HEK293 (cell line): ENCODE results near the gene ARL15.

Experiments used
- CTCF ChIP-seq: fragments of 450-650 bp; formaldehyde crosslinking; IDR thresholded peaks from 2 replicates; pipeline ENCODE4 v1.5.1; 2016; ENCODE audit warnings: missing biosample characterization, missing genetic modification characterization
- PATZ1 ChIP-seq: fragments of 450-650 bp; formaldehyde crosslinking; IDR thresholded peaks from 2 replicates; pipeline ENCODE4 v1.5.1; 2016; ENCODE audit warnings: missing biosample characterization, missing genetic modification characterization
- PRDM10 ChIP-seq: fragments of 450-650 bp; formaldehyde crosslinking; IDR thresholded peaks from 2 replicates; pipeline ENCODE4 v1.5.1; 2016; ENCODE audit warnings: missing biosample characterization, missing genetic modification characterization
- ZFP41 ChIP-seq: fragments of 450-650 bp; formaldehyde crosslinking; IDR thresholded peaks from 2 replicates; pipeline ENCODE4 v1.5.1; 2016; ENCODE audit warnings: missing biosample characterization, missing genetic modification characterization, borderline replicate concordance
- ZNF133 ChIP-seq: fragments of 450-650 bp; formaldehyde crosslinking; IDR thresholded peaks from 2 replicates; pipeline ENCODE4 v1.5.1; 2016; ENCODE audit warnings: missing biosample characterization, missing genetic modification characterization
- ZNF18 ChIP-seq: fragments of 450-650 bp; formaldehyde crosslinking; IDR thresholded peaks from 2 replicates; pipeline ENCODE4 v1.5.1; 2016; ENCODE audit warnings: missing biosample characterization, missing genetic modification characterization
- ZNF530 ChIP-seq: fragments of 450-650 bp; formaldehyde crosslinking; IDR thresholded peaks from 2 replicates; pipeline ENCODE4 v1.5.1; 2016; ENCODE audit warnings: low read depth, missing biosample characterization, missing genetic modification characterization
- ZNF596 ChIP-seq: fragments of 450-650 bp; IDR thresholded peaks from 2 replicates; pipeline ENCODE4 v1.5.0; 2018; ENCODE audit warnings: missing biosample characterization, mild to moderate bottlenecking, missing genetic modification characterization, moderate library complexity
- ZSCAN5A ChIP-seq: fragments of 450-650 bp; formaldehyde crosslinking; IDR thresholded peaks from 2 replicates; pipeline ENCODE4 v1.5.1; 2016; ENCODE audit warnings: missing biosample characterization, missing genetic modification characterization

GRCh38 chr5:53882006-53882675, 428.2 kb downstream of the ARL15 start:
- TF ChIP-seq ZNF133 (no peak), PATZ1 (tag by site-specific recombination) (no peak), ZSCAN5A (tag by site-specific recombination) (no peak), CTCF (tag by site-specific recombination) (no peak), ZNF18 (tag by site-specific recombination) (no peak), ZNF596 (tag by site-specific recombination) (no peak), PRDM10 (no peak), ZFP41 (no peak), ZNF530 (no peak)
